ENCODE measurements around the gene PALS1.

DNA sequence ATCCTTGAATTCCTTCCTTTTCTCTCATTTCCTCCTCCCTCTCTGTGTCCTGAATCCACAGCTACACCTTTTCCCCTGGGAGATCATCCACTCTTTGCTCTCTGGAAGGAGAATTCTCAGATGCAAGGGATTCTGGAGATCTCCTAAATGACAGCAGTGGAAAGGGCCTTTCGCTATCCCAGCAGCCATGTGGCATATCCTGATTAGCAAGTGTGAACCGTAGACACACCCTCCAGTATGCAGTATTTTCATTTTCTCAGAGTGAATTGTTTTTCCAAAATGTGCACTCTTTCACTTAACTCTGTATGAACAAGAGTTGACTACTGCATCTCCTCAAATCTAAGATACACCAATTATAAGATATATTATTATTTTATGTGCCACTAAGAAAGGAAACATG, 46.0 kb upstream of the PALS1 start:
- TF ChIP-seq POLR2A (IDR thresholded peaks at IDR 0.05; ENCODE audit: low read depth, low read length) (no peak), FOS (IDR thresholded peaks at IDR 0.05; ENCODE audit: borderline replicate concordance, insufficient read depth, low read length) (no peak)
